ENCODE data around the gene RBMS3. TPM values are rescaled to one million over a fixed set of nuclear protein-coding genes. Genes with fewer than 3 reads are reported as not detected.

RBMS3 gene
- total and polyA plus RNA-seq, 2 of the 13 experiments (the other 11 are each of a cell fraction or from before 2014, with no cell fraction given), result not detected

GRCh38 chr3:29335438-29335837 lies 54.6 kb downstream of the RBMS3 start (continued):
- TF ChIP-seq PAWR (CRISPR knock-in tag; IDR thresholded peaks at IDR 0.05; ENCODE audit: borderline replicate concordance) (no peak), PRPF4 (IDR thresholded peaks at IDR 0.05; ENCODE audit: low read depth, low read length, poor library complexity, severe bottlenecking) (no peak), SNRNP70 (IDR thresholded peaks at IDR 0.05; ENCODE audit: low read depth, low read length) (no peak), MBD4 (IDR thresholded peaks at IDR 0.05; ENCODE audit: borderline replicate concordance, low read length) (no peak), HNRNPH1 (optimal IDR thresholded peaks at IDR 0.05; ENCODE audit: low read depth, low read length) (no peak), ZC3H4 (CRISPR knock-in tag; IDR thresholded peaks at IDR 0.05; ENCODE audit: borderline replicate concordance) (no peak), SP4 (CRISPR knock-in tag; IDR thresholded peaks at IDR 0.05) (no peak)

GRCh38 chr3:29335943-29336342 lies 55.1 kb downstream of the RBMS3 start:
- no peak for ATAC-seq
- Histone ChIP-seq H3K27me3 (ENCODE audit: control insufficient read depth in 1 of 2, insufficient read depth in 2 of 2, low read length in 2 of 2) (no peaks in the 10 kb centered on the region), H3K36me3 (replicated peaks in 1 of 2; ENCODE audit: control insufficient read depth in 1 of 2, insufficient read depth in 2 of 2, low read length in 2 of 2) (no peaks in the 10 kb centered on the region), H3K4me3 (replicated peaks in 1 of 3; ENCODE audit: insufficient read depth in 1 of 3, low read depth in 2 of 3, low read length in 3 of 3) (no peak overlapping the region), H4K20me1 (ENCODE audit: insufficient read depth, low read length) (no peaks in the 10 kb centered on the region), H3K79me2 (ENCODE audit: insufficient read depth, low read length) (no peaks in the 10 kb centered on the region), H3K4me1 (ENCODE audit: insufficient read depth, low read length) (no peaks in the 10 kb centered on the region), H3K9me3 (ENCODE audit: low read length) (no peaks in the 10 kb centered on the region), H3K27ac (ENCODE audit: extremely low read length, insufficient read depth, low read length) (no peak overlapping the region), H3K4me2 (ENCODE audit: low read depth, low read length) (no peak overlapping the region), H3K9ac (ENCODE audit: insufficient read depth, low read depth, low read length) (no peak overlapping the region), H2AFZ (ENCODE audit: low read length) (no peak overlapping the region)
- FAIRE-seq, result no peak
- BruUV-seq (replicated peaks), result no TSS peak
- intact Hi-C loops (cut with micrococcal nuclease; ENCODE audit: unreplicated experiment), result no loop called here
- ChIA-PET POLR2A (no interaction called here), CTCF (ENCODE audit: low intra/inter-chr PET ratio, low total read pairs) (no interaction called here)
- DNase-seq (ENCODE audit: low spot score), result no peak
- in situ Hi-C loops (cut with HindIII; ENCODE audit: extremely low pct_ligation_motif_present, low pct_unique_long_range_greater_than_20kb), result no loop called here
- WGBS (ENCODE audit: low lambda C conversion rate), result 13% methylated on average over 4 of the region's 4 CpGs
- no peak for TF ChIP-seq RBFOX2 (IDR thresholded peaks at IDR 0.05; ENCODE audit: low read depth, low read length)
- no peak for TF ChIP-seq IKZF4 (CRISPR knock-in tag; IDR thresholded peaks at IDR 0.05; ENCODE audit: borderline replicate concordance, low read depth, not compliant biosample characterization)
- no peak for TF ChIP-seq ZMAT3 (CRISPR knock-in tag; conservative IDR thresholded peaks at IDR 0.05)
- TF ChIP-seq SOX6 (IDR thresholded peaks at IDR 0.05), result no peak
- no peak for TF ChIP-seq SOX6 (CRISPR knock-in tag; IDR thresholded peaks at IDR 0.05)
- TF ChIP-seq TBX3 (IDR thresholded peaks at IDR 0.05; ENCODE audit: borderline replicate concordance), result no peak
- no peak for TF ChIP-seq SMYD3 (CRISPR knock-in tag; IDR thresholded peaks at IDR 0.05)
- no peak for TF ChIP-seq POLR2A (IDR thresholded peaks at IDR 0.05; ENCODE audit: insufficient read depth in 1 of 2, low read depth in 2 of 2, low read length in 2 of 2)
- TF ChIP-seq ATM (IDR thresholded peaks at IDR 0.05; ENCODE audit: borderline replicate concordance), result no peak
- no peak for TF ChIP-seq ZNF773 (CRISPR knock-in tag; IDR thresholded peaks at IDR 0.05; ENCODE audit: borderline replicate concordance)
- TF ChIP-seq ZNF367 (CRISPR knock-in tag; IDR thresholded peaks at IDR 0.05; ENCODE audit: borderline replicate concordance), result no peak
- TF ChIP-seq YY1 (IDR thresholded peaks at IDR 0.05; ENCODE audit: insufficient read depth, insufficient replicate concordance, low read depth, low read length), result no peak
- TF ChIP-seq ATF5 (CRISPR knock-in tag; IDR thresholded peaks at IDR 0.05; ENCODE audit: low read depth), result no peak
- TF ChIP-seq, protein P1, sequence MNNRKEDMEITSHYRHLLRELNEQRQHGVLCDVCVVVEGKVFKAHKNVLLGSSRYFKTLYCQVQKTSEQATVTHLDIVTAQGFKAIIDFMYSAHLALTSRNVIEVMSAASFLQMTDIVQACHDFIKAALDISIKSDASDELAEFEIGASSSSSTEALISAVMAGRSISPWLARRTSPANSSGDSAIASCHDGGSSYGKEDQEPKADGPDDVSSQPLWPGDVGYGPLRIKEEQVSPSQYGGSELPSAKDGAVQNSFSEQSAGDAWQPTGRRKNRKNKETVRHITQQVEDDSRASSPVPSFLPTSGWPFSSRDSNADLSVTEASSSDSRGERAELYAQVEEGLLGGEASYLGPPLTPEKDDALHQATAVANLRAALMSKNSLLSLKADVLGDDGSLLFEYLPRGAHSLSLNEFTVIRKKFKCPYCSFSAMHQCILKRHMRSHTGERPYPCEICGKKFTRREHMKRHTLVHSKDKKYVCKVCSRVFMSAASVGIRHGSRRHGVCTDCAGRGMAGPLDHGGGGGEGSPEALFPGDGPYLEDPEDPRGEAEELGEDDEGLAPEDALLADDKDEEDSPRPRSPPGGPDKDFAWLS (CRISPR knock-in tag; IDR thresholded peaks at IDR 0.05; ENCODE audit: borderline replicate concordance), result no peak
- no peak for TF ChIP-seq ZBTB20 (CRISPR knock-in tag; IDR thresholded peaks at IDR 0.05; ENCODE audit: borderline replicate concordance, low read depth)
- TF ChIP-seq ZUFSP (CRISPR knock-in tag; IDR thresholded peaks at IDR 0.05; ENCODE audit: borderline replicate concordance), result no peak
